Measurements from ENCODE around the gene ZNF865.
A peak's percentile ranks its signal among the peaks of the same experiment; 100 is the strongest.

The ZNF865 gene

GRCh38 chr19:55588738-55589137 is 16.7 kb upstream of the ZNF865 start:
- DNase-seq: no peak

DNA sequence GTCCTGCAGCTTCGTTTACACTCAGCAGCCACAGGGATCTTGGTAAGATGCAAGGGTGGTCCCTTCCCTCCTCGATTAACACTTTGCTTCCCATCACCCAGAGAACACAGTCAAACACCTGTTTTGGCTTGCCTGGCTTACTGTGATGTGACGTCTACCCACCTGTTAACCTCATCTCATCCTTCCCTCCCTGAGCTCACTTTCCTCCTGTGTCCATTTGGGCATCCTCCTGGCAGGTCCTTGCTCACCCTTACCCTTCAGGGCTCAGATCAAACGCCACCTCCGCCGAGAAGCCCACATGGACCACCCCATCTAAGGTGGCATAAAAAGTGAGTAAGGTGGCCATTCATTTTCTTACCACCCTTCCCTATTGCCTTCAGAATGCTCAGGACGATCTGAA is 15.3 kb upstream of the ZNF865 start:
- no peak for DNase-seq

DNA sequence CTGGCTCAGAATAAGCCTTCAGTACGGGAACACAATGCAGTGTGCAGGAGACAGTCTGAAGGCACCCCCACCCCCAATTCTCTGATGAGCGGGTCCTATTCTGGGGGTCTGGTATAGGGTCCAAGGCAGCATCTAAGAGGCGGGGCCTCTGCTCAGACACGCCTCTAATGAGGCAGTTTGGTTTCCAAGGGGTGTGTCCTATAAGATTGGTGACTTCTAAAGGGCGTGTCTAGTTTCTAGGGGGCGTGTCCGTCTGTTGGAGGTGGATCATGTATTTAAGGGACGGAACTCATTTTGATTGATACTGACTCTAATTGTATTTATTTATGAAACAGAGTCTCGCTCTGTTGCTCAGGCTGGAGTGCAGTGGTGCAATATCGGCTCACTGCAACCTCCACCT is 14.8 kb upstream of the ZNF865 start:
- DNase-seq: no peak

- no peak for DNase-seq
Measured at GRCh38 chr19:55591555-55591954, 13.9 kb upstream of the ZNF865 start.

- no peak for DNase-seq
Measured at GRCh38 chr19:55592391-55593090, 12.9 kb upstream of the ZNF865 start.

DNA sequence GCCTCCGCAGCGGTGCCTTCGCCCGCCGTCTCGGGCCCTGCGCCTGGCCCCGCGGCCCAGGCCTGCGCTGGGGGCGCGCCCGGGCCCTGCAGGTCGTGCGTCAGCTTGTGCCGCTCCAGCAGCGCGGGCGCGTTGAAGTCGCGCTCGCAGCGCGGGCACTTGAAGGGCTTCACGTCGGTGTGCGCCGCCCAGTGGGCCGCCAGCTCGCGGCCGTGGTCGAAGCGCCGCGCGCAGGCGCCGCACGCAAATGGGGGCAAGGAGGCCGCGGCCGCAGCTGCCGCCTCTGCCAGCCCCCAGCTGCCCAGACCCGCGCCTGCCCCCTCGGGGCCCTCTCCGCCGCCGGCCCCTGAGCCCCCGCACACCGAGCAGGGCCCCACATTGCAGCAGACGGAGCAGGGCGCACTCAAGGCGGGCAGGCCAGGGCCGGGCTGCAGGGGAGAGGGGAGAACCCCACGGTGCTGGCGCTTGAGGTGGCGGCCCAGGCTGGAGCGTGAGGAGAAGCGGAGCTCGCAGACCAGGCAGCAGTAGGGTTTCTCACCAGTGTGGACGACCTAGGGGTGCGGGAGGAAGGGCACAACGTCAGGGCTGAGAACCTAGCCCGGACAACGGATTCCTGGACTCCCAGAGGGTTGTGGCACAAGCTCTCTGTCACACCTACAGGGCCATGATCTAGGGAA is 12.2 kb upstream of the ZNF865 start:
- no peak for DNase-seq

DNA sequence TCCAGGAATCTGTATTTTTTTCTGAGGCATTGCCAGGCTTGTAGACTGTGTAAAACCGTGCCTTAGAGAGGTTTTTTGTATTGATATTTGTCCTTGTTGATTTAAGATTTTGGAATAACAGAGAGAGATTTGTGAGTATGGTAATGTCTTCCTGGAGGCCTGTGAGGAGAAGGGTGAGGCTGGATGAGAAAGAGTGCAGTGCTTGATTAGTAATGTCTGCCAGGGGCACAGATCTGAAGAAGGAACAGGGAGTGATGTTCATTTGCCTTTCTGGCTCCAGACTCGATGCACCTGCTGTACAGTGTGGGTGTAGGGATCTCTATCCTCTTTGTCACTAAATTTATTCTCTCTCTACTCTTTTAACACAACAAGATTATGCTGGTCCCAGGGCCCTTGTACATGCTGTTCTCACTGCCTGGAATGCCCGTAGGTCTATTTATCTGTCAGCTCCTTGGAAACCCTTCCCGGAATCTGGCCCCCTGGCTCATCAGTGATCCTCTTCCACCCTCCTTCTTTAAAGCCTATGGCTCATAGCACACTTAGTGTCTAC is 10.4 kb upstream of the ZNF865 start:
- DNase-seq: no peak

DNA sequence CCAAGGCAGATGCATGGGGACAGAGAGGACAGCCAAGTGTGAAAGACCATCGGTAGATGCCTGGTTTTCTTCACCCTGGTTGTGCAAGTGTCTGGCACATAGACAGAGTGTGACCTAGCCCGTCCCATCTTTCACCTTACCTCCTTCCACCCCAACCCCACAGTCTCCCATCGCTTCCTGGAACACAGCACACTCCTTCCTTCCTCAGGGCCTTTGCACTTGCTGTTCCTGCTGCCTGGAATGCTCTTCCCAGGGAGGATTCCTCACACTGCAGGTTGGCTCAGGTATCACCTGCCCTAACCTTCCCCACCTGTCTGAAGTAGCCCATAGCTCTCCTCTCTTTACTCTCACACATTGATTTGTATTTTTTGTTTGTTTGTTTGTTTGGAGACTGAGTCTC is 9.1 kb upstream of the ZNF865 start:
- DNase-seq: no peak

- no peak for DNase-seq
Measured at GRCh38 chr19:55597501-55597921, 7.9 kb upstream of the ZNF865 start.

- no peak for DNase-seq
Measured at GRCh38 chr19:55598034-55598433, 7.4 kb upstream of the ZNF865 start.

GRCh38 chr19:55598719-55599467 is 6.6 kb upstream of the ZNF865 start:
- DNase-seq: peak; percentile 92

DNA sequence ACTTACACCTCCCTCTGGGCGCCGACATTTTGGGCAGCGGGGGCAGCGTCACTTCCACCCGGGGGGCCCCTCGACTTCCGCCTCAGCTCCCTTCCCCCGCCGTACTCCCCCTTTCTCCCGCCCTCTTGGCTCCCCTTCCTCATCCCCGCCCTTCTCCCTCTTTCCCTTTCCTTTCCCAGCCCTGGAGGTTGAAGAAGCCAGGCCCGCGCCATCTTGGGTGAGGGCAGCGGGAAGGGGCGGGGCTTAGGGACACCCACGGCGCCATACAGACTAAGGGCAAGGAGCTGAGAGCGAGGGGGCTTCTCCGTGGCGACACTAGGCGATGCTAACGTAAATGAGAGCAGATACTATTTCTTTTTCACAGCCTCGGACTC is 6.0 kb upstream of the ZNF865 start, which contains the start of gene FIZ1:
FIZ1 (minus strand) TSS at position 50 of the 374 bp plus-strand sequence. CDS start 1,652 bp downstream, outside the sequence.
- peak; percentile 97 for DNase-seq

DNA sequence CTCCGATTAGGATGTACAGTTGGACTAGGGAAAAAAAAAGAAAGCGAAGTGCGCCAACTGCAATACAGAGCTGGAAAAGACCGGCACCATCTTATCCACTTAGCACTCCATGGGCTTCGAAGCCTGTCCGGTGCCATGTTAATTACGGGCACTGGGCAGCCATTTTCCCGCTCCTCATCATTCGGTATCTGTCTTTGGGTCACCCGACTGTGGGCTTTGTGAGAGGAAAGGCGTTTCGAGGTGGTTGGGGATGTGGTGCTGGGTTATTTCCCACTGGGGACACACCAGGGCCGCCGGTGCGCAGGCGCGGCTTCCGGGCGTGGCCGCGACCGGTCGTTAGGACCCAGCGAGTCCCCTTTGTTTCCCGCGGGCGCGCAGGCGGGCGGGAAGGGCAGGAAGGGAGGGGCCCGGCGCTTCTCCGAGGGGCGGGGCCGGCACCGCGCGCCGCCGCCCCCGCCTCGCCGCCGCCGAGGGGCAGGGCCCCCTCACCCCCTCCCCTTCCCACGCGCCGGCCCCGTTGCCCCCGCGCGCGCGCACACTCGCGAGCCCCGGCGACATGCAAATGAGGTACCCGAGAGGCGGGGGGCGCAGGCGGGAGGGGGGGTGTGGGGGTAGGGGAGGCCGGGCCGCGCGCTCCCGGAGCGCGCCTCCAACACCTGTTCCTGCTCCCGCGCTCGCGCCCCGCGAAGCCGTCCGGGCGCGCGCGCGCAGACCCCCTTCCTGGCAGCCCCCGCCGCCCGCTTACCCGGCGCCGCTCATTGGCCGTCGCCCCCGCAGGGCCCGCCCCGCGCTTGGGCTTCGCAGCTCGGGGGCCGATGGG is 5.4 kb upstream of the ZNF865 start, which contains the start of gene ZNF524:
ZNF524 (plus strand) TSS at position 447 of the 820 bp plus-strand sequence. CDS start 1,825 bp downstream, outside the sequence.
- peak; percentile 88 for DNase-seq

DNA sequence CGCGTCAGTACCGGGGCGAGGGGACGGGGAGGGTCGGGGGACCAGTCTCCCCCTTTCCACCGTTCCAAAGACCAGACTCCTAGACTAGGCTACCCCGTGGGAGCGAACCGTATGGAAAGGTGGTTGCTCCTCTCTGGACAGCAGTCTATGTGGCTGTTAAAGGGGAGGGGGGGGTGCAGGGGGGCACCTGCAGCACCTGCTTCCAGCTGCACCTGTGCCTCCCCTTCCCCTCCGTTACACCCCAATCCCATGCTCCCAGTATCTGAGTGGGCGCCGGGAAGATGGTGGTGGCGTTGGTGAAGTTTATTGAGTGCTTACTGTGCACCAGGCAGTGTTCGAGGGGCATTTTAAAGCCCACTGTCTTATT is 4.8 kb upstream of the ZNF865 start:
- no peak for DNase-seq

DNA sequence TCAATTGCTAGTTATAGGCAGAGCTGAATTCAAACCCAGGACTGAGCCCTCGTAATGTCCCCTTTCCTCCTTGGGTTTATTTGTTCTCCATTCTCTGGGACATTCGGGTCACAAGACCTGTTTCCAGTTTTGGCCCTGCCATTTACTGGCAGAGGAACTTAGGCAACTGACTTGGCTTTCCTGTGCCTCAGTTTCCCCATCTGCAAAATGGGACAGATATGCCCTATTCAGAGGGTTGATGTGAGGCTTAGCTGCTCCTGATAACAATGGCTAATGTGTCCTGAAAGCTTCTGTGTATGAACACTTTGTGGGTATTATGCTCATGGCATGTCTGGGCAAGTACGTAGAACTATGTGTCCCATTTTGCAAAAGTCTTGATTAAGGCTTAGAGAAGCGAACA is 4.4 kb upstream of the ZNF865 start:
- no peak for DNase-seq

DNA sequence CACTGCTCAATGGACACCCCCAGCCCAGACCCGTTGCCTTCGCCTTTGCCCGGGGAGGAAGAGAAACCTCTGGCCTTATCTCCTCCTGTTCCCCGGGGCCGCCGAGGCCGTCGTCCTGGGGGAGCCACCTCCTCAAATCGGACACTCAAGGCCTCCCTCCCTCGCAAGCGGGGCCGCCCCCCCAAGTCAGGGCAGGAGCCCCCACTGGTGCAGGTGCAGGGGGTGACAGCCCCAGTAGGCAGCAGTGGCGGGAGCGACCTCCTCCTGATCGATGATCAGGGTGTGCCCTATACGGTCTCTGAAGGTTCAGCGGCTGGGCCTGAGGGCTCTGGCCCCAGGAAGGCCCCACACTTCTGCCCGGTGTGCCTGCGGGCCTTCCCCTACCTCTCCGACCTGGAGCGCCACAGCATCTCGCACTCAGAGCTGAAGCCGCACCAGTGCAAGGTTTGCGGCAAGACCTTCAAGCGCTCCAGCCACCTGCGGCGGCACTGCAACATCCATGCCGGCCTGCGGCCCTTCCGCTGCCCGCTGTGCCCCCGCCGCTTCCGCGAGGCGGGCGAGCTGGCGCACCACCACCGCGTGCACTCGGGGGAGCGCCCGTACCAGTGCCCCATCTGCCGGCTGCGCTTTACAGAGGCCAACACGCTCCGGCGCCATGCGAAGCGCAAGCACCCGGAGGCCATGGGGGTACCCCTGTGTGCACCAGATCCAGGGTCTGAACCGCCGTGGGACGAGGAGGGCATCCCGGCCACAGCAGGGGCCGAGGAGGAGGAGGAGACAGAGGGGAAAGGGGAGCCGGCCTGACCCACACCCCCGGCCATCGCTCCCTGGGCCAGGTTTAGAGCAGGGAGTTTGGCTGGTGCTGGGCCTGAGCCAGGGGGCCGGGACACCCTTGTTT is 3.1 kb upstream of the ZNF865 start:
- DNase-seq: no peak

- no peak for DNase-seq
Measured at GRCh38 chr19:55603115-55603514, 2.3 kb upstream of the ZNF865 start.

DNA sequence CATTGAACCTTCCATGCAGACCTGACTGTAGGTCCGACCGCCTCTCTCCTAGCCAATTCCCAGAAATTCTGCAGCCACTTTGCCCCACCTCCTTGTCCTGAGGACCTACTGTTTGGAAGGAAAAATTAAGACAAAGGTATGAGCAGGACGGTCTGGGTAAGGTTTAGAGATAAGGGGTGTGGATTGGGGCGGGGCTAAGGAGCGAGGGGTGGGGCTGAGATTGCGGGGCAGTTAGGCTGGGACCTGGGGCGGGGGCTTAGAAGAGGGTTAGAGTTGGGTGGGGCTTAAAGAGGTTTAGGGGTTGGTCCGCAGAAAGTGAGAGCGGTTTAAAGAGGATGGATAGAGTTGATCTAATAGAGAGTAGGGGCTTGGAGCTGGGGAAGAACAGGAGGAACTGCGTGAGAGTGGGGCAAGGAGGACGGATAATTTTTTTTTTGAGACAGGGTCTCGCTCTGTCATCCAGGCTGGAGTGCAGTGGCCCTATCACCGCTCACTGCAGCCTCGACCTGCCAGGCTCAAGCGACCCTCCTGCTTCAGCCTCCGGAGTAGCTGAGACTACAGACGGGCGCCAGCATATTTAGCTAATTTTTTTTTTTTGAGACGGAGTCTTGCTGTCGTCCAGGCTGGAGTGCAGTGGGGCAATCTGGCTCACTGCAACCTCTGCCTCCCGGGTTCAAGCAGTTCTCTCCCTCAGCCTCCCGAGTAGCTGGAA is 1.7 kb upstream of the ZNF865 start:
- DNase-seq: no peak

GRCh38 chr19:55605207-55605636 is 225 bp upstream of the ZNF865 start:
- DNase-seq: peak; percentile 98

- DNase-seq: no peak
Measured at GRCh38 chr19:55606471-55606787, 982 bp downstream of the ZNF865 start.

DNA sequence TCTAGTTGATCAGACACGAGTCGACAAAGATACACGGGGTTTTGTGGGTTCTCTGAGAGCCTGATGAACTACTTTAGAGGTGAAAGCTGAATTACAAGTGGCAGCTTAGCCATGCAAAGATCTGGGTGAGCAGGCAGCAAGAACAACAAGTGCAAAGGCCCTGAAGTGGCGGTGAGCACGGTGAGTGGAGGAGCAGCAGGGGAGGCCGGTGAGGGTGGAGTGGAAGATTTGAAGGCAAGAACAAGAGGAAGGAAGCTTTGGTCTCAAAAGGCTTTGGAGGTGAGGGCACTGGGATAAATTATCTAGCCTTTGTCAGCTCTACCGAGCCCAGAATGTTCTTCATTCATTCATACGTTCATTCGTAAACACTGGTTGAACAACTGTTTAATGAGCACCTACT is 1.4 kb downstream of the ZNF865 start:
- DNase-seq: no peak

Data from CD4-positive, alpha-beta T cell treated with Interferon gamma for 1 hour (primary cell).